ENCODE data around the gene BICD2. TPM values are rescaled to one million over a fixed set of nuclear protein-coding genes. Genes with fewer than 3 reads are reported as not detected.
"Not testable (repeated sequence)": the region's sequence is repeated elsewhere in the genome, so short reads cannot be mapped to it uniquely, and the experiment has no call there.

The BICD2 gene
- total RNA-seq, 1 donor from 2014 or later = 35.4 TPM

DNA sequence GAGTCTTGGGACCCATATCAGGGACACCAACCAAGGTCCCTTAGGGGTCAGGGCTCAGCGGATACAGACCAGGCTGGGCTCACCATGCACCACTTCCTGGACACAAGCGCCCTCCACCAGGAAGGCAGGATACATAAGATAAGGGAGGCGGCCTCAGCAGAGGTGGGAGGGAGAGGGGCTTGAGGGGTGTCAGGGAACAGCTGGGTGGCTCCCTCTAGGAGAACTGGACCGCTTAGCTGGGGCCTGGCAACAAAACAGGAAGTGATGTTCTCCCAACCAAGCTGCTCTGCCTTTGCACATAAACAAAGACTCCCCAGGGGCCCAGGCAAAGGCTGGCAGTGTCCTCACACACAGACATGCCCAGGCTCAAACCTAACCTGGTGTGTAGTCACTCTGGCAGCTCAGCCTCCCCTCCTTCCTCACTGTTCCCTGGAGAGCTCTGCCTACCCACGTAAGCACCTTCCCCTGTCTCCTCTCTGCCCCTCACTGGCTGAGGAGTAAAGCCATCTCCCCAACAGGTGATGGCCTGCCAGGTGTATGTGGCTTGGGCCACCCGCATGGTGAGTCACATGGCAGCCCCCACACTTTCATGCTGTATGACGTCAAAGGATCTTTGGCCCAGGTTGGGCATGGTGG, 5.8 kb upstream of the BICD2 start:
- Mint-ChIP-seq H3K4me3 (ENCODE audit: unreplicated experiment) (no peak overlapping the region), H3K9me3 (ENCODE audit: unreplicated experiment) (no peaks in the 10 kb centered on the region), H3K27me3 (ENCODE audit: unreplicated experiment) (peaks cover 11% of the 10 kb centered on the region), H3K36me3 (ENCODE audit: unreplicated experiment) (no peaks in the 10 kb centered on the region), H3K27ac (ENCODE audit: unreplicated experiment) (no peak overlapping the region), H3K4me1 (ENCODE audit: unreplicated experiment) (peaks cover 8% of the 10 kb centered on the region)
- DNase-seq (ENCODE audit: extremely low spot score, unreplicated experiment) = no peak
- TF ChIP-seq, protein P1, sequence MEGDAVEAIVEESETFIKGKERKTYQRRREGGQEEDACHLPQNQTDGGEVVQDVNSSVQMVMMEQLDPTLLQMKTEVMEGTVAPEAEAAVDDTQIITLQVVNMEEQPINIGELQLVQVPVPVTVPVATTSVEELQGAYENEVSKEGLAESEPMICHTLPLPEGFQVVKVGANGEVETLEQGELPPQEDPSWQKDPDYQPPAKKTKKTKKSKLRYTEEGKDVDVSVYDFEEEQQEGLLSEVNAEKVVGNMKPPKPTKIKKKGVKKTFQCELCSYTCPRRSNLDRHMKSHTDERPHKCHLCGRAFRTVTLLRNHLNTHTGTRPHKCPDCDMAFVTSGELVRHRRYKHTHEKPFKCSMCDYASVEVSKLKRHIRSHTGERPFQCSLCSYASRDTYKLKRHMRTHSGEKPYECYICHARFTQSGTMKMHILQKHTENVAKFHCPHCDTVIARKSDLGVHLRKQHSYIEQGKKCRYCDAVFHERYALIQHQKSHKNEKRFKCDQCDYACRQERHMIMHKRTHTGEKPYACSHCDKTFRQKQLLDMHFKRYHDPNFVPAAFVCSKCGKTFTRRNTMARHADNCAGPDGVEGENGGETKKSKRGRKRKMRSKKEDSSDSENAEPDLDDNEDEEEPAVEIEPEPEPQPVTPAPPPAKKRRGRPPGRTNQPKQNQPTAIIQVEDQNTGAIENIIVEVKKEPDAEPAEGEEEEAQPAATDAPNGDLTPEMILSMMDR (IDR thresholded peaks at IDR 0.05) = no peak

DNA sequence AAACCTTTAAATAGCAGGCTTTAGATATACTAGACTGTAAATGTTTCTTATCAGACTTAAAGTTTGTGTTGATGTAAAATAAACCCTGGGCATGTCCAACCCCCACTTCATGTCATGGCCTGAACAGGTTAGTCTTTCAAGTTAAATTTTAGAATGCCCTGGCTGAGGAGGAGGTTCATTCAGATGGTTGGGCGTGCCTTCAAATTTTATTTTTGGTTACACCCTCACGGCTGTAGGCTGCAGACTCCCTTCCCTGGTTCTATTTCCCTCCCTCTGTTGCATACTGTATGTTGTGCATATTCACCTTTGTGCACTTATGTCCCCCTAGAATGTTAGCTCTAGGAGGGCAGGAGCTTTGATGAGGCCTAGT, 5.3 kb upstream of the BICD2 start:
- H3K27ac Mint-ChIP-seq (ENCODE audit: unreplicated experiment) = no peak overlapping the region
- peaks cover 11% of the 10 kb centered on the region for H3K27me3 Mint-ChIP-seq (ENCODE audit: unreplicated experiment)
- no peaks in the 10 kb centered on the region for H3K36me3 Mint-ChIP-seq (ENCODE audit: unreplicated experiment)
- peaks cover 9% of the 10 kb centered on the region for H3K4me1 Mint-ChIP-seq (ENCODE audit: unreplicated experiment)
- no peak overlapping the region for H3K4me3 Mint-ChIP-seq (ENCODE audit: unreplicated experiment)
- DNase-seq (ENCODE audit: extremely low spot score, unreplicated experiment) = no peak
- TF ChIP-seq, protein P1 (IDR thresholded peaks at IDR 0.05) = no peak
- H3K9me3 Mint-ChIP-seq (ENCODE audit: unreplicated experiment) = no peaks in the 10 kb centered on the region

DNA sequence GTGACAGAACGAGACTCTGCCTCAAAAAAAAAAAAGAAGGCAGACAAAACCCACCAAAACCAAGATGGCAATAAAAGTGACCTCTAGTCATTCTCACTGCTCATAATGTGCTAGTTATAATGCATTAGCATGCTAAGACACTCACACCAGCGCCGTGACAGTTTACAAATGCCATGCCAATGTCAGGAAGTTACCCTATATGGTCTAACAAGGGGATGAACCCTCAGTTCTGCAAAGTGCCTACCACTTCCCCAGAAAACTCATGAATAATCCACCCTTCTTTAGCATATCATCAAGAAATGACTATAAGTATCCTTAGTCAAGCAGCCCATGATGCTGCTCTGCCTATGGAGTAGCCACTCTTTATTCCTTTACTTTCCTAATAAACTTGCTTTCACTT, 4.7 kb upstream of the BICD2 start:
- no peaks in the 10 kb centered on the region for H3K9me3 Mint-ChIP-seq (ENCODE audit: unreplicated experiment)
- no peak overlapping the region for H3K4me3 Mint-ChIP-seq (ENCODE audit: unreplicated experiment)
- peaks cover 9% of the 10 kb centered on the region for H3K4me1 Mint-ChIP-seq (ENCODE audit: unreplicated experiment)
- H3K36me3 Mint-ChIP-seq (ENCODE audit: unreplicated experiment) = no peaks in the 10 kb centered on the region
- peaks cover 11% of the 10 kb centered on the region for H3K27me3 Mint-ChIP-seq (ENCODE audit: unreplicated experiment)
- no peak overlapping the region for H3K27ac Mint-ChIP-seq (ENCODE audit: unreplicated experiment)
- TF ChIP-seq, protein P1 (IDR thresholded peaks at IDR 0.05) = no peak
- no peak for DNase-seq (ENCODE audit: extremely low spot score, unreplicated experiment)

DNA sequence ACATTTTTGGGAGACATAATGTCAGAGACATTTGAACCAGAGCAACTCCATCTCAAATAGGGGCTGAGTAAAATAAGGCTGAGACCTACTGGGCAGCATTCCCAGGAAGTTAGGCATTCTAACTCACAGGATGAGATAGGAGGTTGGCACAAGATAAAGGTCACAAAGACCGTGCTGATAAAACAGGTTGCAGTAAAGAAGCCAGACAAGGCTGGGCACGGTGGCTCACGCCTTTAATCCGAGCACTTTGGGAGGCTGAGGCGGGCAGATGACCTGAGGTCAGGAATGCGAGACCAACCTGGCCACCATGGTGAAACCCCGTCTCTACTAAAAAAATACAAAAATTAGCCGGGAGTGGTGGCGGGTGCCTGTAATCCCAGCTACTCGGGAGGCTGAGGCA, 4.2 kb upstream of the BICD2 start:
- H3K27ac Mint-ChIP-seq (ENCODE audit: unreplicated experiment); DNase-seq (ENCODE audit: extremely low spot score, unreplicated experiment); H3K4me3 Mint-ChIP-seq (ENCODE audit: unreplicated experiment); H3K27me3 Mint-ChIP-seq (ENCODE audit: unreplicated experiment); H3K9me3 Mint-ChIP-seq (ENCODE audit: unreplicated experiment); H3K36me3 Mint-ChIP-seq (ENCODE audit: unreplicated experiment); H3K4me1 Mint-ChIP-seq (ENCODE audit: unreplicated experiment): not testable (repeated sequence)

DNA sequence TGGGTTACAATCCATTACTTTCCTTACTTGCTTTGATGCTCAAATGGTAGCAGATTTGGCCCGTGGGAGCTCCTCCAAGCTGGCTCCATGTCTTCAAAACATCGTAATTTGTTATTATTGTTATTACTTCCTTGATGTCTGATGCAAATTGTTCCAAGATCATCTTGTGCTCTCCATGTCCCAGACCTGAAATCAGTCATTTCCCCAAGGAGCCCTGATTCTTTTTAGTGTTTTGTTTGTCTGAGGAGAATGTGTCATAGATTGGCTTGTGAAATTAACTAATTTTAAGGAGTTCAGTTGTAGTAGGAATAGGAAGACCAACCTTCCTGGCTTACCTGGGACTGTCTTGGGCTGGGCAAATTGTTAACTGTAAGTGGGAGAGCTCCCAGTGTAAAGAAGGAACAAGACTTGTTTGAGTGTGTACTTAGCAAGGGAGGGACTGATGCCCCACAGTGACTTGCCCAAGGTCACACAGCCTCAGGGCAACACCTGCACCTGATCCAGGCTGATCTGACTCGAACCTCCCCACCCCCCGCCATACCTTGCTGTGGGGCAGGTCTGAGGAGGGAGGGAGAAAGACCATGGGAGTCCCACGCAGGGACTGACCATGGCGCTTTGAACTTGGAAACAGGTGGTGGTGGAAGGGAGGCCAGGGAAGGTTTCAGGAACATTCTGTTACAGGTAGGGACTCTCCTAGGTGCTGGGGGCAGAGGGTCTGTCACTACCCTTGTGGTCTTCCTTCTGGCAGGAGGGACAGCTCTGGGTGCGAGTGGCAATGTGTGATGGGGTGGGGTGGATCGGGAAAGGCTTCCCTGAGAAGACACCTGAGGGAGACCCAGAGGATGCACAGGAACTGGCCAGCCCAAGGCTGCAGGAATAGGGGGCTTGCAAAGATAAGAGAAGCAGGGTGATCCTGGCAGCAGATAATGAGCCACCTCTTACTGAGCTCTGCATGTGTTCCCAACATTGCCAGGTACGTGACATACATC, 2.7 kb upstream of the BICD2 start:
- H3K4me3 Mint-ChIP-seq (ENCODE audit: unreplicated experiment) = no peak overlapping the region
- H3K27me3 Mint-ChIP-seq (ENCODE audit: unreplicated experiment) = peaks cover 7% of the 10 kb centered on the region
- TF ChIP-seq, protein P1 (IDR thresholded peaks at IDR 0.05) = no peak
- H3K36me3 Mint-ChIP-seq (ENCODE audit: unreplicated experiment) = no peaks in the 10 kb centered on the region
- peaks cover 21% of the 10 kb centered on the region for H3K4me1 Mint-ChIP-seq (ENCODE audit: unreplicated experiment)
- H3K9me3 Mint-ChIP-seq (ENCODE audit: unreplicated experiment) = no peaks in the 10 kb centered on the region
- DNase-seq (ENCODE audit: extremely low spot score, unreplicated experiment) = no peak
- H3K27ac Mint-ChIP-seq (ENCODE audit: unreplicated experiment) = no peak overlapping the region
